OCI-LY7 (cell line): ENCODE measurements around the gene ARL8B.

Experiments used
- EZH2phosphoT487 ChIP-seq: fragments of 200-600 bp; sonication (generic); IDR thresholded peaks from 2 replicates; pipeline ENCODE4 v1.6.1; 2018; ENCODE audit warnings: low read depth, borderline replicate concordance, mild to moderate bottlenecking, mixed run types, antibody characterized with exemption, low read length, moderate library complexity, mixed read lengths
- TF ChIP-seq, protein P1 (sequence below): fragments of 200-600 bp; sonication (generic); conservative IDR thresholded peaks from 2 replicates; pipeline ENCODE4 v1.5.1; 2014; ENCODE audit warnings: mild to moderate bottlenecking, antibody characterized with exemption, low read length, moderate library complexity, mixed read lengths

DNA sequence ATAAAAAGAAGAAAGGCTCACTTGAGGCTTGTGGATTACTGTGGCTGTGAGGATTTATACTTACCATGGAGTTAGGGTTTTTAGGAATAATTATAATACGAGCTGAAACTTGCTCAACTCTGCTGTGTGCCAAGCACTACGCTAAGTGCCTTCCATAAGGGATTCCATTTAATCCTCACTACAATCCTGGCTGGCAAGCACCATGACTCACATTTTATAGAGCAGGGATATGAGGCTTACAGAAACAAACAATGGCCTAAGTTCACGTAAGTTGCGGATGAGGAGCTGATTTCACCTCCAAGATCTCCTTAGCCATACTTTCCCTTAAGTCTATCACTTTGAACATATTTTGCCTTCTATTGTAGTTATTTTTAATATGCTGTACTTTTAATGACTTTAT lies 43.9 kb upstream of the ARL8B start:
- TF ChIP-seq, protein P1, sequence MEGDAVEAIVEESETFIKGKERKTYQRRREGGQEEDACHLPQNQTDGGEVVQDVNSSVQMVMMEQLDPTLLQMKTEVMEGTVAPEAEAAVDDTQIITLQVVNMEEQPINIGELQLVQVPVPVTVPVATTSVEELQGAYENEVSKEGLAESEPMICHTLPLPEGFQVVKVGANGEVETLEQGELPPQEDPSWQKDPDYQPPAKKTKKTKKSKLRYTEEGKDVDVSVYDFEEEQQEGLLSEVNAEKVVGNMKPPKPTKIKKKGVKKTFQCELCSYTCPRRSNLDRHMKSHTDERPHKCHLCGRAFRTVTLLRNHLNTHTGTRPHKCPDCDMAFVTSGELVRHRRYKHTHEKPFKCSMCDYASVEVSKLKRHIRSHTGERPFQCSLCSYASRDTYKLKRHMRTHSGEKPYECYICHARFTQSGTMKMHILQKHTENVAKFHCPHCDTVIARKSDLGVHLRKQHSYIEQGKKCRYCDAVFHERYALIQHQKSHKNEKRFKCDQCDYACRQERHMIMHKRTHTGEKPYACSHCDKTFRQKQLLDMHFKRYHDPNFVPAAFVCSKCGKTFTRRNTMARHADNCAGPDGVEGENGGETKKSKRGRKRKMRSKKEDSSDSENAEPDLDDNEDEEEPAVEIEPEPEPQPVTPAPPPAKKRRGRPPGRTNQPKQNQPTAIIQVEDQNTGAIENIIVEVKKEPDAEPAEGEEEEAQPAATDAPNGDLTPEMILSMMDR: no peak
- TF ChIP-seq EZH2phosphoT487: no peak
